Esophagus squamous epithelium (tissue), 5 donors: ENCODE measurements around the gene HBB. TPM values are rescaled to one million over a fixed set of nuclear protein-coding genes. Genes with fewer than 3 reads are reported as not detected.
"Not testable (repeated sequence)": the region's sequence is repeated elsewhere in the genome, so short reads cannot be mapped to it uniquely, and the experiment has no call there.

Experiments used
- DNase-seq: peaks from one replicate; lab custom pipeline; 2025; lab: John Stamatoyannopoulos, UW
- H3K27ac ChIP-seq, 4 donors: fragments of 200-600 bp; sonication (generic); one replicate each; pipeline ENCODE4 v1.5.1; 2016 to 2019; ENCODE audit warnings: mild to moderate bottlenecking in 1 of 4
- H3K27me3 ChIP-seq, 4 donors: fragments of 200-600 bp; sonication (generic); 1 replicate in 3 of 4; 2 replicates in 1 of 4; pipeline versions ENCODE4 v1.5.1 to v1.6.0; 2017 to 2021; ENCODE audit warnings: antibody characterized with exemption in 1 of 4
- H3K36me3 ChIP-seq, 3 donors: fragments of 200-600 bp; sonication (generic); one replicate each; pipeline ENCODE4 v1.5.1; 2016 to 2019
- H3K4me1 ChIP-seq, 3 donors: fragments of 200-600 bp; sonication (generic); one replicate each; pipeline ENCODE4 v1.5.1; 2017 to 2019
- H3K4me3 ChIP-seq, 4 donors: fragments of 200-600 bp; sonication (generic); 1 replicate in 3 of 4; 2 replicates in 1 of 4; pipeline ENCODE4 v1.5.1; 2016 to 2019; ENCODE audit warnings: mild to moderate bottlenecking in 2 of 4, moderate library complexity in 1 of 4
- H3K9me3 ChIP-seq, 3 donors: fragments of 200-600 bp; sonication (generic); one replicate each; pipeline ENCODE4 v1.5.1; 2016 to 2019
- POLR2A ChIP-seq, 4 donors: fragments of 450-650 bp; IDR thresholded peaks; one replicate each; pipeline ENCODE4 v1.6.1; 2017; ENCODE audit warnings: antibody characterized with exemption in 4 of 4, mild to moderate bottlenecking in 4 of 4, moderate library complexity in 3 of 4
- WGBS, 2 donors: methylation state at CpG; one replicate each; pipeline ENCODE4 v1.1.5; 2018; 5-methylcytosine and 5-hydroxymethylcytosine counted together
- intact Hi-C: fragments of 100-400 bp; cut with DNase I; formaldehyde crosslinking; loops from one replicate; pipeline ENCODE4 v1.15.0; 2022
- total RNA-seq, 4 donors: library from RNA; depleted of rRNA; stranded (reverse); fragments of >200 nt; gene quantifications; one replicate each; pipeline ENCODE4 v1.1.0, GENCODE V29; 2016
- TF ChIP-seq, protein P1 (sequence below), 6 experiments: fragments of 450-650 bp in 4 of 6; fragments of 200-600 bp in 2 of 6; sonication (generic) in 2 of 6; IDR thresholded peaks; one replicate each; pipeline ENCODE4 v1.5.1; 2016 to 2019; ENCODE audit warnings: antibody characterized with exemption in 6 of 6, mild to moderate bottlenecking in 4 of 6, moderate library complexity in 4 of 6
- donor health status: DM: yes; HTN: yes; CAD: no.

Gene HBB
- total RNA-seq, 4 donors from 2014 or later = 1.6 to 7.9 (median 2.7) TPM; not detected in 1

DNA sequence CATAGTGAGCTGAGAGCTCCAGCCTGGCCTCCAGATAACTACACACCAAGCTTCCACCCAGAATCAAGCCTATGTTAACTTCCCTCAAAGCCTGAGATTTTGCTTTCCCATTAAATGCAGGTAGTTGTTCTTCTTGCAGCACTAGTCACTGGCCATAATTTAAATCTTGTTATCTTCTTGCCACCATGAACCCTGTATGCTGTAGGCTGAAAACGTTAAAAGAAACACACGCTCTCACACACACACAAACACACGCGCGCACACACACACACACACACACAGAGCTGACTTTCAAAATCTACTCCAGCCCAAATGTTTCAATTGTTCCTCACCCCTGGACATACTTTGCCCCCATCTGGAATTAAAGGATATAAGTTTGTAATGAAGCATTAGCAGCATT is 26.6 kb upstream of the HBB start:
- DNase-seq, H3K4me1 ChIP-seq, H3K27ac ChIP-seq, H3K27me3 ChIP-seq, H3K4me3 ChIP-seq, H3K9me3 ChIP-seq, intact Hi-C loops, H3K36me3 ChIP-seq: not testable (repeated sequence)
- WGBS, 2 donors = 90 to 92% methylated on average over 5 of the region's 5 CpGs

DNA sequence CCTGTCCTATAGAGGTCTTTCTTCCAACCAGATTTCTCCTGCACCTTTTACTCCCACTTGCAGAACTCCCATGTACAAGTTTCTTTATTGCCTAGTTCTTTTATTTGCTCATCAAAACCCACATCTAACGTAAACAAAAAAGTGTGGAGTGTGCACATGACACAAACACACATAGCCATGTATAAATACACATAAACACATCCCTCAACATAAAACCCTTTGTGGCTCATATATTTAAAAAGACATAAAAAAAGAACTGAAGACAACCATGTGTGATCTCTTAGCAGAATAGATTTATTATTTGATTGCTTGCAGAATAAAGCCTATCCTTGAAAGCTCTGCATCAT is 26.0 kb upstream of the HBB start:
- no peaks in the 10 kb centered on the region for H3K36me3 ChIP-seq
- 38 to 58% methylated on average over 1 of the region's 1 CpG for WGBS, 2 donors
- no peak overlapping the region for H3K27ac ChIP-seq
- no peaks in the 10 kb centered on the region for H3K9me3 ChIP-seq
- no peaks in the 10 kb centered on the region for H3K4me1 ChIP-seq
- no peak for TF ChIP-seq POLR2A (IDR thresholded peaks at IDR 0.05)
- TF ChIP-seq, protein P1, sequence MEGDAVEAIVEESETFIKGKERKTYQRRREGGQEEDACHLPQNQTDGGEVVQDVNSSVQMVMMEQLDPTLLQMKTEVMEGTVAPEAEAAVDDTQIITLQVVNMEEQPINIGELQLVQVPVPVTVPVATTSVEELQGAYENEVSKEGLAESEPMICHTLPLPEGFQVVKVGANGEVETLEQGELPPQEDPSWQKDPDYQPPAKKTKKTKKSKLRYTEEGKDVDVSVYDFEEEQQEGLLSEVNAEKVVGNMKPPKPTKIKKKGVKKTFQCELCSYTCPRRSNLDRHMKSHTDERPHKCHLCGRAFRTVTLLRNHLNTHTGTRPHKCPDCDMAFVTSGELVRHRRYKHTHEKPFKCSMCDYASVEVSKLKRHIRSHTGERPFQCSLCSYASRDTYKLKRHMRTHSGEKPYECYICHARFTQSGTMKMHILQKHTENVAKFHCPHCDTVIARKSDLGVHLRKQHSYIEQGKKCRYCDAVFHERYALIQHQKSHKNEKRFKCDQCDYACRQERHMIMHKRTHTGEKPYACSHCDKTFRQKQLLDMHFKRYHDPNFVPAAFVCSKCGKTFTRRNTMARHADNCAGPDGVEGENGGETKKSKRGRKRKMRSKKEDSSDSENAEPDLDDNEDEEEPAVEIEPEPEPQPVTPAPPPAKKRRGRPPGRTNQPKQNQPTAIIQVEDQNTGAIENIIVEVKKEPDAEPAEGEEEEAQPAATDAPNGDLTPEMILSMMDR (IDR thresholded peaks at IDR 0.05) = no peak
- H3K4me3 ChIP-seq = no peak overlapping the region
- intact Hi-C loops = no loop called here
- H3K27me3 ChIP-seq = no peaks in the 10 kb centered on the region
- DNase-seq = no peak

DNA sequence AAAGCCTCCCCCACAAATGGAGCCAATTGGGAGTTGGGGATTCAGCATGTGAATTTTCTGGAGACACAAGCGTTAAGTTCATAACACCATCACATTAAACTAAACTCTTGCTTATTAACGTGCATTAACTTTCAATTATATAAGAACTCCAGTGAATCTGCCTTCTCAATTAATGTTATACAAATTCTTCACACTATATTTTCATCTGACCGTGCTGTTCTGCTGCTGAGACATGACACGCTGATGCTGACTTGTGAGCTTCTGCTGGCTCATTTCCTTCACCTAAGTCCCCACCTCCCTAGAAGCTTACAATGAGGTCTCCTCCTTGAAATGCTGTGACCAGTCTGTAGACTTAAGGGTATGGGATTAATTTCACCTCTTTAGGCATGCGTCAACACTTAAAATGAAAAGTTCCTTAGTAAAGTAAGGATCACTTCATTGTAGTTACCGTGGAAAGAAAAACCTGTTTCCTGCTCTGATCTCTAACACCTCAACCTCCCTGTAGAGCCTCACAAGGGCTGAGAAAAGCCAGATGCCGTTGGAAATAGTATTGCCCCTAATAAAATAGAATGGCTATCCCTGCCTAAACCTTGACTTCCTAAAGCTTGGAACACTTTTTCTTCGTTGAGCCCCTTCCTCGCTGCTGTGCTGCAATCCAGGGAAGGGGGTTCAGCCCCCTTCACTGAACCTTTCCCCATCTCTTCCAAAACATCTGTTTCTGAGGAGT is 25.5 kb upstream of the HBB start:
- Histone ChIP-seq H3K4me1 (no peaks in the 10 kb centered on the region), H3K9me3 (no peaks in the 10 kb centered on the region), H3K36me3 (no peaks in the 10 kb centered on the region), H3K27me3 (no peaks in the 10 kb centered on the region), H3K27ac (no peak overlapping the region), H3K4me3 (no peak overlapping the region)
- TF ChIP-seq, protein P1 (IDR thresholded peaks at IDR 0.05) = no peak
- TF ChIP-seq POLR2A (IDR thresholded peaks at IDR 0.05) = no peak
- DNase-seq = no peak
- intact Hi-C loops = no loop called here
- WGBS, 2 donors = 58 to 64% methylated on average over 9 of the region's 9 CpGs

DNA sequence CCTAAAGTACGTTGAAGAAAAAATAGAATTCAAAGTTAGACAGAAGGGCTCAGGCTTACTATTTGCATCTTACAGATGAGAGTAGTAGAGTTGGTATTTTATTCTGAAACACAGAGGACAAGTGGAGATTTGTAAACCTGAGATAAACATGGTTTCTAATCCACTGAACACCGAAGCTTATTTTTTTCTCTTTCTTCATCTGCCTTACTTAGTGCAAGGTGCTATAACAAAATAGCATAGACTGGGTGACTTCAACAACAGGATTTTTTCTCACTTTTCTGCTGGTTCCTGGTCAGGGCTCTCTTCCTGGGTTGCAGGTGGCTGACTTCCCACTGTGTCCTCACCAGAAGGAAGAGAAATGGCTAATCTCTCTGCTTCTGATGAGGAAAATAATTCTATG is 24.9 kb upstream of the HBB start:
- Histone ChIP-seq H3K27me3 (no peaks in the 10 kb centered on the region), H3K9me3 (no peaks in the 10 kb centered on the region), H3K27ac (no peak overlapping the region), H3K4me1 (no peaks in the 10 kb centered on the region), H3K36me3 (no peaks in the 10 kb centered on the region), H3K4me3 (no peak overlapping the region)
- WGBS, 2 donors = 48 to 56% methylated on average over 2 of the region's 2 CpGs
- TF ChIP-seq POLR2A (IDR thresholded peaks at IDR 0.05) = no peak
- TF ChIP-seq, protein P1 (IDR thresholded peaks at IDR 0.05) = no peak
- intact Hi-C loops = no loop called here
- no peak for DNase-seq

DNA sequence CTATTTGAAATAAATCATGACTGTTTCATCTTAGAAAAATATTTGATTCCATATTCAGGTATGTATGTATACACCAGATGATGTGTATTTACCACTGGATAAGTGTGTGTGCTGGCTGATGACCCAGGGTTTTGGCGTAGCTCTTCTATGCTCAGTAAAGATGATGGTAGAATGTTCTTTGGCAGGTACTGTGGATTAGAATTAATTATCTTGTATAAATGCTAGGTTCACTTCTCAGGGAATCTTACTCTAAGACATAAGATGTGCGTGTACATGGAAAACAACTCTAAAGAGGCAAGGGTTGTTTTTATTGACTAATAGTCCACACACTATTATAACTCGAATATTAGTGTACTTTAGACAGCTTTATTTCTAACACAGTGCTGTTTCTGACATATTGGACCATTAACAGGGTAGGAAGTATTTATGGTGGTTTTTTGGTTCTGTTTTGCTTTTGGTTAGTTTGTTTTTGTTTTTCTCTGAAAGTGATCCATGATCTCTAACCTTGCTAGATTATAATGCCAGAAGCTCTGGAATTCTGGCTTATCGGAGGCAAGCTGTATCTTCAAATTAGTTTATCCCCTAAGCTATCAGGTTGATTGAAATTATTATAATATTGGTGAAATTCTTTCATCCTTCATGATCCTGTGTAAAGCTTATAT is 23.8 kb upstream of the HBB start:
- WGBS, 2 donors = 77 to 81% methylated on average over 4 of the region's 4 CpGs
- no peak for DNase-seq
- Histone ChIP-seq H3K4me3 (no peak overlapping the region), H3K4me1 (no peaks in the 10 kb centered on the region), H3K9me3 (no peaks in the 10 kb centered on the region), H3K27ac (no peak overlapping the region), H3K36me3 (no peaks in the 10 kb centered on the region), H3K27me3 (no peaks in the 10 kb centered on the region)
- TF ChIP-seq, protein P1 (IDR thresholded peaks at IDR 0.05) = no peak
- no peak for TF ChIP-seq POLR2A (IDR thresholded peaks at IDR 0.05)
- intact Hi-C loops = no loop called here

DNA sequence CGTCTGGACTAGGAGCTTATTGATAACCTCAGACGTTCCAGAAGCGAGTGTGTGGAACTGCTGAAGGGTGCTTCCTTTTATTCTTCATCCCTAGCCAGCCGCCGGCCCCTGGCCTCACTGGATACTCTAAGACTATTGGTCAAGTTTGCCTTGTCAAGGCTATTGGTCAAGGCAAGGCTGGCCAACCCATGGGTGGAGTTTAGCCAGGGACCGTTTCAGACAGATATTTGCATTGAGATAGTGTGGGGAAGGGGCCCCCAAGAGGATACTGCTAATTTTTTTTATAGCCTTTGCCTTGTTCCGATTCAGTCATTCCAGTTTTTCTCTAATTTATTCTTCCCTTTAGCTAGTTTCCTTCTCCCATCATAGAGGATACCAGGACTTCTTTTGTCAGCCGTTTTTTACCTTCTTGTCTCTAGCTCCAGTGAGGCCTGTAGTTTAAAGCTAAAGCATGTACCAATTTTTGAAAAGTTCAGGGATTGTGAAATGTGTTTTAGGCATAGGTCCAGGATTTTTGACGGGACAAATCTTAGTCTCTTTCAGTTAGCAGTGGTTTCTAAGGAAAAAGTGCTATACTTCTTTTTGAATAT is 23.0 kb upstream of the HBB start, which contains the start of gene HBG1:
HBG1 (minus strand) TSS at position 51 of the 590 bp plus-strand sequence. CDS start 53 bp downstream, outside the sequence.
- H3K36me3 ChIP-seq, H3K4me3 ChIP-seq, H3K27me3 ChIP-seq, DNase-seq, H3K4me1 ChIP-seq, H3K27ac ChIP-seq, H3K9me3 ChIP-seq, intact Hi-C loops: not testable (repeated sequence)
- WGBS, 2 donors = 55 to 67% methylated on average over 3 to 4 of the region's 9 CpGs

DNA sequence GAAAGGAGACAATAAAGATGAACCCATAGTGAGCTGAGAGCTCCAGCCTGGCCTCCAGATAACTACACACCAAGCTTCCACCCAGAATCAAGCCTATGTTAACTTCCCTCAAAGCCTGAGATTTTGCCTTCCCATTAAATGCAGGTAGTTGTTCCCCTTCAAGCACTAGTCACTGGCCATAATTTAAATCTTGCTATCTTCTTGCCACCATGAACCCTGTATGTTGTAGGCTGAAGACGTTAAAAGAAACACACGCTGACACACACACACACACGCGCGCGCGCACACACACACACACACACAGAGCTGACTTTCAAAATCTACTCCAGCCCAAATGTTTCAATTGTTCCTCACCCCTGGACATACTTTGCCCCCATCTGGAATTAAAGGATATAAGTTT is 21.6 kb upstream of the HBB start:
- H3K4me1 ChIP-seq, H3K36me3 ChIP-seq, intact Hi-C loops, H3K27ac ChIP-seq, H3K4me3 ChIP-seq, DNase-seq, H3K27me3 ChIP-seq, H3K9me3 ChIP-seq: not testable (repeated sequence)
- 100% methylated on average over 2 of the region's 7 CpGs; no CpG with 5 or more reads in 1 of the 2 donors for WGBS, 2 donors
